Adipose tissue (tissue), 3 donors: ENCODE data around the gene CTXN2. TPM values are rescaled to one million over a fixed set of nuclear protein-coding genes. Genes with fewer than 3 reads are reported as not detected.

Source experiments
- H3K27ac ChIP-seq: one replicate; pipeline ENCODE4 v1.5.1; 2013; ENCODE audit warnings: low read depth, low read length
- WGBS, 3 donors: extraction: QIAGEN DNeasy Blood & Tissue Kit; methylation state at CpG; one replicate each; pipeline ENCODE4 v1.1.7; 2013; 5-methylcytosine and 5-hydroxymethylcytosine counted together
- polyA plus RNA-seq, 3 donors: library from polyadenylated mRNA; stranded (reverse); fragments of 200-250 nt; gene quantifications; one replicate each; pipeline ENCODE4 v1.2.3, GENCODE V29; 2013
- donor health status: healthy with polysubstance abuse.
- donor health status: Bipolar disorder and iron deficiency.
- donor health status: healthy.

The CTXN2 gene
- polyA plus RNA-seq, 3 donors, result 0.05 TPM; not detected in 2

GRCh38 chr15:48205981-48206380 lies 14.5 kb downstream of the CTXN2 start, which contains the start of gene SLC12A1:
Gene SLC12A1, plus strand, starts transcription at chr15:48206302. Its CDS starts 1,418 bp downstream, at chr15:48207720.
- H3K27ac ChIP-seq, result no peak within 1 kb of the TSS
- 88 to 93% (median 91%) methylated on average over 1 of the region's 1 CpG for WGBS, 3 donors

- no peak overlapping the region for H3K27ac ChIP-seq
- 28 to 74% (median 67%) methylated on average over 1 of the region's 1 CpG for WGBS, 3 donors
These were observed 29.8 kb downstream of the CTXN2 start for GRCh38 chr15:48221261-48221660.

GRCh38 chr15:48221885-48222284 lies 30.4 kb downstream of the CTXN2 start:
- no peak overlapping the region for H3K27ac ChIP-seq
- WGBS, 3 donors, result 81 to 89% (median 81%) methylated on average over 4 of the region's 4 CpGs

- WGBS, 3 donors, result 33 to 46% (median 42%) methylated on average over 1 of the region's 1 CpG
- H3K27ac ChIP-seq, result no peak overlapping the region
These were observed 31.2 kb downstream of the CTXN2 start for GRCh38 chr15:48222627-48223026.

GRCh38 chr15:48225771-48226170 lies 34.3 kb downstream of the CTXN2 start:
- no peak overlapping the region for H3K27ac ChIP-seq
- 40 to 62% (median 61%) methylated on average over 3 of the region's 3 CpGs for whole genome bisulfite sequencing, 3 donors

- no peak overlapping the region for H3K27ac ChIP-seq
- 79 to 87% (median 83%) methylated on average over 5 of the region's 5 CpGs for WGBS, 3 donors
These were observed 39.0 kb downstream of the CTXN2 start for GRCh38 chr15:48230498-48230897.

GRCh38 chr15:48233246-48233645 lies 41.8 kb downstream of the CTXN2 start:
- no peak overlapping the region for H3K27ac ChIP-seq

GRCh38 chr15:48239334-48239733 lies 47.9 kb downstream of the CTXN2 start:
- 86 to 95% (median 92%) methylated on average over 4 of the region's 4 CpGs for WGBS, 3 donors
- no peak overlapping the region for H3K27ac ChIP-seq

- H3K27ac ChIP-seq, result no peak overlapping the region
These were observed 50.5 kb downstream of the CTXN2 start for GRCh38 chr15:48242015-48242414.

GRCh38 chr15:48242535-48242934 lies 51.1 kb downstream of the CTXN2 start:
- 82 to 95% (median 92%) methylated on average over 4 of the region's 4 CpGs for WGBS, 3 donors
- H3K27ac ChIP-seq, result no peak overlapping the region

- no peak overlapping the region for H3K27ac ChIP-seq
- 50 to 88% (median 66%) methylated on average over 1 of the region's 1 CpG for WGBS, 3 donors
These were observed 53.5 kb downstream of the CTXN2 start for GRCh38 chr15:48244921-48245320.

- no peak overlapping the region for H3K27ac ChIP-seq
- WGBS, 3 donors, result 58 to 89% (median 85%) methylated on average over 5 of the region's 5 CpGs
These were observed 56.9 kb downstream of the CTXN2 start for GRCh38 chr15:48248414-48248813.

- 26 to 34% (median 31%) methylated on average over 6 of the region's 6 CpGs for WGBS, 3 donors
- H3K27ac ChIP-seq, result no peak overlapping the region
These were observed 59.2 kb downstream of the CTXN2 start for GRCh38 chr15:48250640-48251076.

- 62 to 72% (median 68%) methylated on average over 4 of the region's 4 CpGs for WGBS, 3 donors
- H3K27ac ChIP-seq, result no peak overlapping the region
These were observed 61.7 kb downstream of the CTXN2 start for GRCh38 chr15:48253172-48253571.

Other genes with a start within 250 kb of the CTXN2 start
- gene SLC24A5, start 70.7 kb upstream of the CTXN2 start, polyA plus RNA-seq, result not detected
- gene MYEF2, start 13.4 kb upstream of the CTXN2 start, polyA plus RNA-seq, result 1 to 10 TPM; 3.0 to 9.9 (median 3.5) TPM
- not detected for gene SLC12A1, start 14.6 kb downstream of the CTXN2 start, polyA plus RNA-seq
- 10 to 100 TPM; 31.8 to 89.2 (median 61.0) TPM for gene DUT, start 139.8 kb downstream of the CTXN2 start, polyA plus RNA-seq